AG20443 (cell line): ENCODE results near the gene SPATA31C2.
"Not testable (repeated sequence)": the region's sequence is repeated elsewhere in the genome, so short reads cannot be mapped to it uniquely, and the experiment has no call there.

ENCODE experiments used
- DNase-seq: peaks from one replicate; pipeline ENCODE4 v3.0.0; 2012; ENCODE audit warnings: low spot score, mixed read lengths

SPATA31C2 gene

GRCh38 chr9:88123413-88123812 is 14.9 kb downstream of the SPATA31C2 start:
- DNase-seq = not testable (repeated sequence)

- not testable (repeated sequence) for DNase-seq
Observed at GRCh38 chr9:88118121-88118520, 20.2 kb downstream of the SPATA31C2 start.

DNA sequence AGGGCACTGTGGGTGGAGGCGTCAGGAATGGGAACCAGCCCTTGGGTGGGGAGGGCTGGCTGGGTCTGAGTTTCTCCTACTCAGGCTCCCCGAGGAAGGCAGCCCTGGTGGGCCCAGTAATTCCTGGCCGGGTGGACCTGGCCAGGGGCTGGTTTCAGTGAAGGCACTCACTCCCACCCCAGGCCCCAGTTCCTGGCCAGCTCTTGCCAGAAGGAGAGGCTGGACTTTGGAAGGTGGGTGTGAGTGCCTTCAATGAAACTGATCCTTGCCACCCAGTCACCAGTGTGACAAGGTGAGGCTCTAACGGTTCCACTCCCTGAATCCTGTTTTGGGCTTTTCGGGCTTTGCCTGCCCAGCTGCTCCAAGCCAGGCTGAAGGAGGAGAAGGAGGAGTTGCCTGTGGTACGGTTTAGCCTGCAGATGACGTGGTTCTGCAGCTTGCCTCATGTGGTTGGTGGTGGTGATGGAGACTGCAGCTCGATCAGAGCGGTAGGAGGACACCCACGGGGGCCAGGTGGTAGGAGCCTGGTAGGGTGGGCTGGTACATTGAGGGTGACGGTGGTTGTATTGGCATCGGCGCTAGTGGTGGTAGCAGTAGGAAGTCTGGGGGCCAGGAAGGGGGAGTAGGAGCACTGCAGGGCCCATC is 23.2 kb downstream of the SPATA31C2 start:
- not testable (repeated sequence) for DNase-seq

- DNase-seq = not testable (repeated sequence)
Observed at GRCh38 chr9:88114283-88114967, 23.9 kb downstream of the SPATA31C2 start.

GRCh38 chr9:88113156-88114130 is 24.8 kb downstream of the SPATA31C2 start:
- DNase-seq = not testable (repeated sequence)

GRCh38 chr9:88110026-88110425 is 28.2 kb downstream of the SPATA31C2 start:
- DNase-seq = no peak

GRCh38 chr9:88108779-88109178 is 29.5 kb downstream of the SPATA31C2 start:
- no peak for DNase-seq

DNA sequence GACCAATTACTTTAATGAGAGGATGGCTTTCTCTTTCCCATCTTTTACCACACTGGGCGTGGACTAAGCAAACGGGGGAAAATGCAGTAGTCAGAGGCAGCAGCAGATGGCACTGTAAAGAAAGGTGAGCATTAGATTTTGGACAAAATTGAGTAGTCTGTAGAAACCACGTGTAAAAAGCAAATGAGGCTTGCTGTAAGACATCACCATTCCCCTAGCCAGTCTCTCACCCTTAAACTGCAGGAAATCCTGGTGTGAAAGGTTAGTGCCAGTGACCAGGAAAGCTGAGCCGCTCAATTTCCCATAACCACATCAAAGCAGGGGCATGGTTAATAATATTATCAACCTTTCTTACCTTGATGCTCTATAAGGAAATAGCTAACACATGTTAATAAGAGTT is 31.8 kb downstream of the SPATA31C2 start:
- DNase-seq = peak; percentile 61

- DNase-seq = peak; percentile 66
Observed at GRCh38 chr9:88092797-88093331, 45.4 kb downstream of the SPATA31C2 start.

GRCh38 chr9:88090151-88090581 is 48.1 kb downstream of the SPATA31C2 start:
- DNase-seq = no peak

DNA sequence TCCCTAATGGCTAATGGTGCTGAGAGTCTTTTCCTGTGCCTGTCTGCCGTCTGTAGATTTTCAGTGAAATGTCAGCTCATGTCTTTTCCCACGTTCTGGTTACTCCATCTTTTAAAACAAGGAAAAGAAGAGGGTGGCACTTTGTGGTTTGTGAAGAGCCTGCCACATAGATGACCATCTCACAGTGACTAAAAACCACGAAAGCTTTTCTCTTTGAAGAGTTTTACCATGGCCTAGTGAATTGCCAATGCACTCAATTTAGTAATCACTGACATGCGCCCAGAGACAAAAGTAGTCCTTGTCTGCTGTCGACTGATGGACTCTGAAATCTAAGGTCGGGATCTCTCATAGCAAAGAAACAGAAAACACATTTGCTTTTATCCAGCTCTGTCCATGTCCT is 50.4 kb downstream of the SPATA31C2 start:
- no peak for DNase-seq

GRCh38 chr9:88085476-88085875 is 52.8 kb downstream of the SPATA31C2 start:
- DNase-seq = no peak

DNA sequence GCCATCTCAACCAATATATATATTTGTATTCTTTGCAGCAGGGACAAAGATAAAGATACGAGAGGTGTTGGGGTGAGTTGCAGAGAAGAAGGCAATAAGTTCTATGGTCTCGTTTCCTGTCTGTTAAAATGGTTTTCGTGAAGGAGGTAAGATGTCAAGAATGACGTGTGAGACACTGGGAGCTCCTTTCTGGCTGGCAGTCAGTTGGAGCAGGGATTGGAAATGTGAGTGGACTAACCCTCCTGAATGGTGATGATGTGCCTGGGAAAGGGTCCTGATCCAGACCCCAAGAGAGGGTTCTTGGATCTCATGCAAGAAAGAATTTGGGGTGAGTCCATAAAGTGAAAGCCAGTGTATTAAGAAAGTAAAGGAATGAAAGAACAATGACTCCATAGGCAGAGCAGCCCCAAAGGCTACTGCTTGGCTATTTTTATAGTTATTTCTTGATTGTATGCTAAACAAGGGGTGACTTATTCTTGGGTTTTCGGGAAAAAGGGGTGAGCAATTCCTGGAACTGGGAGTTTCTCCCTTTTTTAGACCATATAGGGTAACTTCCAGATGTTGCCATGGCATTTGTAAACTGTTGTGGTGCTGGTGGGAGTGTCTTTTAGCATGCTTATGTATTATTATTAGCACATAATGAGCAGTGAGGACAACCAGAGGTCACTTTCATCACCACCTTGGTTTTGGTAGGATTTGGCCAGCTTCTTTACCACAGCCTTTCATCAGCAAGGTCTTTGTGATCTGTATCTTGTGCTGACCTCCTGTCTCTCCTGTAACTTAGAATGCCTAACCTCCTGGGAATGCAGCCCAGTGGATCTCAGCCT is 53.7 kb downstream of the SPATA31C2 start:
- no peak for DNase-seq
